Coronary artery (tissue), 2 donors: Measurements from ENCODE around the gene COMMD1.
A peak's percentile ranks its signal among the peaks of the same experiment; 100 is the strongest.

ENCODE experiments used
- DNase-seq: peaks from one replicate; pipeline ENCODE4 v3.0.0-alpha.2; 2017; ENCODE audit warnings: low spot score
- H3K27ac ChIP-seq, 2 donors: fragments of 200-600 bp; sonication (generic); one replicate each; pipeline ENCODE4 v1.5.1; 2016 to 2019
- H3K4me3 ChIP-seq: fragments of 200-600 bp; sonication (generic); 2 replicates; pipeline ENCODE4 v1.5.1; 2016; ENCODE audit warnings: mild to moderate bottlenecking, moderate library complexity
- TF ChIP-seq, protein P1 (sequence below): fragments of 200-600 bp; sonication (generic); IDR thresholded peaks from one replicate; pipeline ENCODE4 v1.5.1; 2019; ENCODE audit warnings: antibody characterized with exemption

COMMD1 gene

DNA sequence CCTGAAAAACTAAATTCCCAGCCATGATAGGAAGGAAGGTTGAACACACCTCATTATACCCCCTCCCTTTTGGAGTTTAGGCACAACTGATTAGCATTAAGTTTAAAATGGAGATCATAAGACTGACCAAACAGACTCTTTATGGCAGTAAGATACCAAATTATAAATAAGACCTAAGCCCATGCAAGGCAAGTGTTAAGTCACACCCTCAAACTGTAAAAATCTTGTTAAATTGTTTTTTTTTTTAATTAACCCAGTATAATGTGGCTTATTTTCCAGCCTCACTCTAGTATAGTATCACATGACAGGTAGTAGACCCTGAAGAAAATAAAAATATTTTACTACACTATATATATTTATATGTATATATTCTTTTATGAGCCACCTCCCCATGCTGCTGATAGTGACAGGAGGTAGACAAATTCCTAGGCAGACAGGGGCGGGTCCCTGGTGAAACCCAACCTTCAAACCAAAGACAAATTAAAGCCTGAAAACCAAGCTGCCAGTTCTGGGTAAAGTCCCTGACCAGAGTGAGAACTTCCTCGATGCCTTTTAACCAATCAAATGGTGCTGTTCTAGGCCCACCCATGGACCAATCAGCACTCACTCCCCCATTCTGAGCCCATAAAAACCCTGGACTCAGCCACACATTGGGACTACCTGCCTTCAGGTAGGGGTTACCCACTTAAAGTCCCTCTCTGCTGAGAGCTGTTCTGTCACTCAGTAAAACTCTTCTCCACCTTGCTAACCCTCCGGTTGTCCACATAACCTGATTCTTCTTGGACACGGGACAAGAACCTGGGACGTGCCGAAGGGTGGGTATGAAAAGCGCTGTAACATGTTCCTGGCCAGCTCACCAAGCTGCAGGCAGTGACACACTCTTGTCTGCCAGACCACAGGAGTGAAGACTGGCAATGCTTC is 166.5 kb downstream of the COMMD1 start:
- no peak for DNase-seq
- TF ChIP-seq, protein P1, sequence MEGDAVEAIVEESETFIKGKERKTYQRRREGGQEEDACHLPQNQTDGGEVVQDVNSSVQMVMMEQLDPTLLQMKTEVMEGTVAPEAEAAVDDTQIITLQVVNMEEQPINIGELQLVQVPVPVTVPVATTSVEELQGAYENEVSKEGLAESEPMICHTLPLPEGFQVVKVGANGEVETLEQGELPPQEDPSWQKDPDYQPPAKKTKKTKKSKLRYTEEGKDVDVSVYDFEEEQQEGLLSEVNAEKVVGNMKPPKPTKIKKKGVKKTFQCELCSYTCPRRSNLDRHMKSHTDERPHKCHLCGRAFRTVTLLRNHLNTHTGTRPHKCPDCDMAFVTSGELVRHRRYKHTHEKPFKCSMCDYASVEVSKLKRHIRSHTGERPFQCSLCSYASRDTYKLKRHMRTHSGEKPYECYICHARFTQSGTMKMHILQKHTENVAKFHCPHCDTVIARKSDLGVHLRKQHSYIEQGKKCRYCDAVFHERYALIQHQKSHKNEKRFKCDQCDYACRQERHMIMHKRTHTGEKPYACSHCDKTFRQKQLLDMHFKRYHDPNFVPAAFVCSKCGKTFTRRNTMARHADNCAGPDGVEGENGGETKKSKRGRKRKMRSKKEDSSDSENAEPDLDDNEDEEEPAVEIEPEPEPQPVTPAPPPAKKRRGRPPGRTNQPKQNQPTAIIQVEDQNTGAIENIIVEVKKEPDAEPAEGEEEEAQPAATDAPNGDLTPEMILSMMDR, result no peak
- no peak overlapping the region for H3K4me3 ChIP-seq
- no peak overlapping the region for H3K27ac ChIP-seq

DNA sequence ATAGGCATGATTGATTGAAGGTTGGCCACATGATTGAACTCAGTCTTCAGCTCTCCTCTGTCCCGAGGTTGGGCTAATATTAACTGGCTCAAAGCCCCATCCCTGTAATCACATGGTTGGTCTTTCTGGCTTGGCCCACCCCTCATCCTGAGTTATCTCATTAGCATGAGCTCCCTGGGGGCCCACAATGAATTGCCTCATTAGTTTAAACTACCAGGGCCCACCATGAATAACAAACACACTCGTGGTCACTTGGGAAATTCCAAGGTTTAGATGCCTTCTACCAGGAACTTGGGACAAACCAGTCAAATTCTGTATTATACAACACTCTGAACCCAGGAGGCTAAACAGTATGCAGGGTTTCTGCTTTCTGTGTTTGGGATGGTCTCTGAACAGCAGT is 168.8 kb downstream of the COMMD1 start:
- TF ChIP-seq, protein P1, result no peak
- no peak overlapping the region for H3K4me3 ChIP-seq
- no peak for DNase-seq
- no peak overlapping the region for H3K27ac ChIP-seq

DNA sequence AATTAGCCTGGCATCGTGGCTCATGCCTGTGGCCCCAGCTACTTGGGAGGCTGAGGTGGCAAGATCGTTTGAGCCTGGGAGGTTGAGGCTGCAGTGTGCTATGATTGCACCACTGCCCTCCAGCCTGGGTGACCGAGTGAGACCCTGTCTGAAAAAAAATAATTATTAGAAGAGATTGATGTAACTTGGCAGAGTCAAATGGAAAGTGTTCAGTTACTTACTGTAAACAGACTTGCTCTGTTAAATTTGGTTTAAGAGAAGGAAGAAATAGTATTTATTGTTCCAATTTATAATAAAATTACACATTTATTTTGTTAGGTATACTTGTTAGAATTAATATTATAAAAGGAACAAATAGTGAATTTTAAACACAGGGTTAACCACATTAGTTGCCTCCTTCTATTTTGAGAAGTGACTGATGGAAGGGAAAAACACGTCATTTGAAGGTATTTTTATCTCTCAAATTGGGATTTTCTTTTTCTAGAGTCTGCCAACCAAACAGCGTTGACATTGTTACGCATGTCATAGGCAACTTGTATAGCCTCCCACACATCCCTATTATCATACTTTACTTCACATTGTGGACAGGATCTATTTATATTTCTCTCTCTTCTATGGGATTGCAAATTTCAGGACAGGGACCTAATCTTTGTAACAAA is 171.6 kb downstream of the COMMD1 start:
- TF ChIP-seq, protein P1, result no peak
- Histone ChIP-seq H3K27ac (peak overlapping the region in 1 of 2 donors; percentile 38), H3K4me3 (no peak overlapping the region)
- no peak for DNase-seq

DNA sequence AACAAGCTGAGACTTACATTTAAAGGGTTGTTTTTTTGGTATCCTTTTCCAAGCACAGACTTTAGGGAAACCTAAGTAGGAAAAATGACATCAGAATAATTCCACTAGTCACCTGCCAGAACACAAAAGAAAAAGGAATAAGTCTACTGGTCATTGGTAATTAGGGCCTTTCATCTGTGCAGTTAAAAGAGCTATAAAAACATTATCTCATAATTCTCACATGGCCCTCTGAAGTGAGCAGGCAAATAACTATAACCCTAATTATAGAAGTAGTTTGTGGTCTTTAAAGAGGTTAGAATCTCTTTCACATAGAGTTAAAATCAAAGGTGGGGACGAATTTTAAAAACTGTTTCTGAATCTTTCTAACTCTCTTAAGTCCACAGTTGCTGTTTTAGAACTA is 179.3 kb downstream of the COMMD1 start:
- H3K4me3 ChIP-seq, result no peak overlapping the region
- DNase-seq, result no peak

DNA sequence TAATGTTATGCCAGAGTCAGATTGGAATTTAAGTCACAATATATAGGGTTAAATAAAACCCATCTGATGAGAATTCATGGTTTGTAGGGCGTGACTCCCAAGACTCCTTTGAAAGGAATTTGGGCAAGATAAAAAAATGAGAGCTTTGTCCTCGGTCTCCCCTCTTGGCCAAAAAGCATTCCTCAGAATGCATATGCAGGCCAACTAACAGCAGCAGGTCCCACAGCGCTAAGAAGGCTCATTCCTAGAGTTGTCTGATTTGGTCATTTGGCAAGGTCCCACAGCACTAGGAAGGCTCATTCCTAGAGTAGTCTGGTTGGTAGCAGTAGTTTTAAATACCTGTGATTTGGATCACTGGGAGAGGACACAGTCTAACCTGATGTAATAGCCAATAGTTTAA is 184.2 kb downstream of the COMMD1 start:
- H3K27ac ChIP-seq, result no peak overlapping the region
- no peak for DNase-seq
- TF ChIP-seq, protein P1, result no peak
- H3K4me3 ChIP-seq, result no peak overlapping the region

More for the DNA sequence above, 179.3 kb downstream of the COMMD1 start:
- TF ChIP-seq, protein P1, result no peak
- H3K27ac ChIP-seq, result no peak overlapping the region

DNA sequence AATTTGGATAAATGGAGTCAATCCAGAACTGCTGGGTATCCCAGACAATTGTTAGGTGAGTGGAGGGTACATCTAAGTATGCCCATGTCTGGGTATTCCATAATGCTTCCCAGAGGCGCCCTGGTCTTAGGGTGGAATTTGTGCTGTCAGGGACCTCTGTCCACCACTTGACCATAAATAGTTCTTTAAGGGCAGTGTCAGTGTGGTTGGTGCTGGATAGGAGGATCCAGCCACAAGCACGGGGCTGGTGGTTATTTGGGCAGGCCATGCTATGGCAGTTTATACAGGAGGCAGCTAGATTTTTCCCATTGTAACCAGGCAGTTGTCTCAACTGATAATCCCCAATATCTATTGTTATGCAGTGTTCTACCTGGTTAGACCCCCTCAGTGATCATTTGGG is 186.0 kb downstream of the COMMD1 start:
- Histone ChIP-seq H3K4me3 (no peak overlapping the region), H3K27ac (no peak overlapping the region)
- TF ChIP-seq, protein P1, result no peak
- no peak for DNase-seq
